HAP-1 (cell line): ENCODE data around the gene GABRE.

ENCODE experiments used
- DNase-seq, 2 experiments: peaks; one replicate each; pipeline ENCODE4 v3.0.0-alpha.2; 2016 to 2020; ENCODE audit warnings: low spot score in 2 of 2
- H3K27me3 ChIP-seq: fragments of 250-450 bp; sonication (Bioruptor Pico); 2 replicates; pipeline ENCODE4 v1.5.1; 2020; ENCODE audit warnings: low read depth, mild to moderate bottlenecking, moderate library complexity
- H3K36me3 ChIP-seq: fragments of 250-450 bp; sonication (Bioruptor Pico); replicated peaks from 2 replicates; pipeline ENCODE4 v1.5.1; 2020; ENCODE audit warnings: mild to moderate bottlenecking
- H3K4me1 ChIP-seq: fragments of 250-450 bp; sonication (Bioruptor Pico); 2 replicates; pipeline ENCODE4 v1.5.1; 2020; ENCODE audit warnings: mild to moderate bottlenecking
- H3K4me3 ChIP-seq: fragments of 250-450 bp; sonication (Bioruptor Pico); 2 replicates; pipeline ENCODE4 v1.5.1; 2020; ENCODE audit warnings: mild to moderate bottlenecking, moderate library complexity
- H3K9me3 ChIP-seq: fragments of 250-450 bp; sonication (Bioruptor Pico); 2 replicates; pipeline ENCODE4 v1.5.1; 2020; ENCODE audit warnings: mild to moderate bottlenecking, moderate library complexity
- in situ Hi-C: fragments of 300-500 bp; cut with MboI; formaldehyde crosslinking; loops from 3 replicates; pipeline ENCODE4 v1.14.3; 2020; ENCODE audit warnings: low sequenced_read_pairs, inconsistent platforms, mixed read lengths

Gene GABRE, protein sequence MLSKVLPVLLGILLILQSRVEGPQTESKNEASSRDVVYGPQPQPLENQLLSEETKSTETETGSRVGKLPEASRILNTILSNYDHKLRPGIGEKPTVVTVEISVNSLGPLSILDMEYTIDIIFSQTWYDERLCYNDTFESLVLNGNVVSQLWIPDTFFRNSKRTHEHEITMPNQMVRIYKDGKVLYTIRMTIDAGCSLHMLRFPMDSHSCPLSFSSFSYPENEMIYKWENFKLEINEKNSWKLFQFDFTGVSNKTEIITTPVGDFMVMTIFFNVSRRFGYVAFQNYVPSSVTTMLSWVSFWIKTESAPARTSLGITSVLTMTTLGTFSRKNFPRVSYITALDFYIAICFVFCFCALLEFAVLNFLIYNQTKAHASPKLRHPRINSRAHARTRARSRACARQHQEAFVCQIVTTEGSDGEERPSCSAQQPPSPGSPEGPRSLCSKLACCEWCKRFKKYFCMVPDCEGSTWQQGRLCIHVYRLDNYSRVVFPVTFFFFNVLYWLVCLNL

DNA sequence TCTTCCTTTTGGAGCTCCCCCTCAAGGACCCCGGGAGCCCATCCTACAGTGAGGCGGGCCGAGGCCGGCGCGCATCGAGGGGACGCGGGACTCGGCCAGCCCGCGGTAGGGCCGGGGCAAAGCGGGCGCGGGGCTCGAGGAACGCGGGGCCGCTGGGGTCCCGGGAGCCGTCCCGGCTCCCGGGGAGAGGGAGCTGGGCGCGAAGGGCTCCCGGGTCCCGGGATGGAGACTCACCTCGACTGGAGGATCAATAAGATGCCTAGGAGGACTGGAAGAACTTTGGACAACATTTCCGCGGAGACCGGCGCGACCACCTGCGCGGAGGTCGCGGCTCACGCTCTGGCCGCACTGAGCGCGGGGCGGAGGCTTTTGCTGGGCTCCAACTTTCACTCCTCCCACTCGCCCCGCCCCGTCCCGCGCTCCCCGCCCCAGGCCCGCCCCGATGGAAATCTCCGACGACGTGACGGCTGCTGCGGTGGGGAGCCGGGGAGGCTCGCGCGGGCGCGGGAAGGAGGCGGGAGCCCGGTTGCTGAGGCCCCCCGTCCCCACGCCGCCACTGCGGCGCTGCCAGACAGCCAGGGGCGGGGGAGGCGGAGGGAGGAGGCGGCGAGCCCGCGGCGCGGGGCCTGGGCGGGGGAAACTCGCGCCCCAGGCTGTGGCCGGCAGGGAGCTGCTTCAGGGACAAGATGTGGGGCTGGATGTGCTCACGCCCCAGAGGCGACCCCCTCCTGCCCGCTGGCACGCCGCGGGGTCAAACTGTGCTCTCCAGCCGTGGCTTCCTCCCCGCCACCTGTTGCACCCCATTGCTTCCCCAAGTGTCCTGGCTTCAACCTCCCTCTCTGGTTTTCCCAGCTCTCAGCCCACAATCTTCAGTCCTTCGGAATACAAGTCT, at the start of gene GABRE:
Gene GABRE, minus strand, starts transcription at position 341 of the 892 bp plus-strand sequence. Its CDS starts 51 bp downstream, at position 290.
- DNase-seq: no peak

DNA sequence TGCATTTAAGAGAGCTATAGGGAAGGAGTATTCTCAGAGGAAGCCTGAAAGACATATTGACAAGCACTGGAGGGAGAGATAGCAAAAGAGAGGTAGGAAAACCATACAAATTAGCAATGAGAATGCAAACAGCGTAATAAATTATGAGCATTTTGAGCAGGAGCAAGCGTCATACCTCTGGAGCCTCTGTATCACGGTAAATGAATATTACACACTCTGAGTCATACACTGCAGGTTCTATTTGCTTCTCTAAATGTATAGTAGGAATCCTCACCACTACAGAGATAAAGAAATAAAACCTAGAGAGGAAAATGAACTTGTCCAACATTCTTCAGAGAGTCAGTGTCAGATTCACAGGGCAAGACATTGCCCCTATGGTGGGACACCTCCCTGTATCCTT, 46.4 kb upstream of the GABRE start:
- Histone ChIP-seq H3K36me3 (no peaks in the 10 kb centered on the region), H3K4me1 (no peaks in the 10 kb centered on the region), H3K4me3 (no peak overlapping the region), H3K9me3 (no peaks in the 10 kb centered on the region), H3K27me3 (no peaks in the 10 kb centered on the region)
- in situ Hi-C loops: no loop called here
- no peak for DNase-seq

More for the DNA sequence above, at the start of gene GABRE:
- Histone ChIP-seq H3K27me3 (no peaks in the 10 kb centered on the region), H3K4me1 (no peaks in the 10 kb centered on the region), H3K4me3 (no peak within 1 kb of the TSS), H3K9me3 (no peaks in the 10 kb centered on the region), H3K36me3 (no peaks in the 10 kb centered on the region)
- in situ Hi-C loops: no loop called here

DNA sequence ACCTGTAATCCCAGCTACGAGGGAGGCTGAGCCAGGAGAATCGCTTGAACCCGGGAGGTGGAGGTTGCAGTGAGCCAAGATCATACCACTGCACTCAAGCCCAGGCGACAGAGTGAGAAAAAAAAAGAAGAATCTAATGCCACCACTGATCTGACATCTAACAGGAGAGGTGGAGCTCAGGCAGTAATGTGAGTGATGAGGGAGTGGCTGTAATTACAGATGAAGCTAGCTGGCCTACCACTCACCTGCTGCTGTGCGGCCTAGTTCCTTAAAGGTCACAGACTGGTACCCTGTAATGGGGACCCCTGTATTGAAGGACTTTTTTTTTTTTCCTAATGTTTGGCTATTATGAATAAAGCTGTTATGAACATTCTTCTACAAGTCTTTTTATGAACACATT, 25.3 kb upstream of the GABRE start:
- no peaks in the 10 kb centered on the region for H3K4me1 ChIP-seq
- no peaks in the 10 kb centered on the region for H3K36me3 ChIP-seq
- no peaks in the 10 kb centered on the region for H3K27me3 ChIP-seq
- DNase-seq: no peak
- in situ Hi-C loops: no loop called here
- H3K4me3 ChIP-seq: no peak overlapping the region
- no peaks in the 10 kb centered on the region for H3K9me3 ChIP-seq

DNA sequence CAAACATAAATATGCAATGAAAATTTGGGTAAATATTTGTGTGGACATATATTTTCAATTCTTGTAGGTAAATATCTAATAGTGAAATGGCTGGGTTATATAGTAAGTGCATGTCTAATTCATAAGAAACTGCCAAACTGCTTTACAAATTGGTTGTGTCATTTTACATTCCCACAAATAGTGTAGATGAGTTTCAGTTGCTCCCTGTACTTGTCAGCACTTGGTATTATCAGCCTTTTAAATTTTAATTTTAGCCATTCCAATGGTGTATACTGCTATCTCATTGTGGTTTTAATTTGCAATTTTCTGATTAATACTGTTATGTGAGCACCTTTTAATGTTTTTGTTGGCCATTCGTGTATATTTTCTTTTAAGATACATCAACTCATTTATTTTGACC, 23.1 kb upstream of the GABRE start:
- H3K4me3 ChIP-seq: no peak overlapping the region
- H3K9me3 ChIP-seq: no peaks in the 10 kb centered on the region
- DNase-seq: no peak
- H3K36me3 ChIP-seq: no peaks in the 10 kb centered on the region
- no peaks in the 10 kb centered on the region for H3K4me1 ChIP-seq
- in situ Hi-C loops: no loop called here
- no peaks in the 10 kb centered on the region for H3K27me3 ChIP-seq

DNA sequence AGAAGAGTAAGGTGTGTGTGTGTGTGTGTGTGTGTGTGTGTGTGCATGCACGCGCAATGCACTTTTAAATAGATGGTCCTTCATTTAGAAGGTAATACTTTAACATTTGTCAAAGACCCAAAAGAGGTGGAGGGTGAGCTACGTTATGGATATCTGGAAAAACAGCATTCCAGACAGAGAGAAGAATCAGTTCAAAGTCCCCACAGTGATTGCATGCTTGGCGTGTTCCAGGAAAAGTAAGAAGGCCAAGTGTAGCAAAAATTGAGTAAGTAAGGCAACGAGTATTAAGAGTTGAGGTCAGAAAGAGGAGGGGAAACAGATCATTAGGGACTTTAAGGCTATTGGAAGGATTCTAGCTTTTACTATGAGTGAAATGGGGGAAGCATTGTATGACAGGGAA, 21.9 kb upstream of the GABRE start:
- in situ Hi-C loops: no loop called here

DNA sequence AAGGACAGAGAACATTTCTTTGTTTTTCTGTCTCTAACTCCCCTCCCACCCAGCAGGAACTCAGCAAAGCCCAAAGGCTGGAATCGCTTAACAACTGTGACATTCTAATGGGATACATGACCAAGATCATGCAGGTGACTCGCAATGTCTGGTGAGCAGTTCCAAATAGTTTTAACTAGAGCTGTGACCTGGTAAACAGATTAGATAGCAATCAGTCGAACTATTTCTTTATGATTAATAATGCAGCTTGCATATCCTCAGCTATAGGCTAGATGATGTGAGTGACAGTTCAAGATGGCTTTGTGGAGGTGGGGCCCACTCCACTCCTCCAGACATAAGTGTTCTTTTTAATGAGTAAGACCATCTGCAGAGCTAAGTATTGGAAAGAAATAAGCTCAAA, 20.0 kb upstream of the GABRE start:
- H3K4me3 ChIP-seq: no peak overlapping the region
- no peaks in the 10 kb centered on the region for H3K9me3 ChIP-seq
- H3K36me3 ChIP-seq: no peaks in the 10 kb centered on the region
- no peaks in the 10 kb centered on the region for H3K4me1 ChIP-seq
- in situ Hi-C loops: no loop called here
- no peak for DNase-seq
- H3K27me3 ChIP-seq: no peaks in the 10 kb centered on the region

More for the DNA sequence above, 21.9 kb upstream of the GABRE start:
- H3K4me1 ChIP-seq: no peaks in the 10 kb centered on the region
- DNase-seq: no peak
- H3K36me3 ChIP-seq: no peaks in the 10 kb centered on the region
- H3K9me3 ChIP-seq: no peaks in the 10 kb centered on the region
- H3K27me3 ChIP-seq: no peaks in the 10 kb centered on the region
- no peak overlapping the region for H3K4me3 ChIP-seq

DNA sequence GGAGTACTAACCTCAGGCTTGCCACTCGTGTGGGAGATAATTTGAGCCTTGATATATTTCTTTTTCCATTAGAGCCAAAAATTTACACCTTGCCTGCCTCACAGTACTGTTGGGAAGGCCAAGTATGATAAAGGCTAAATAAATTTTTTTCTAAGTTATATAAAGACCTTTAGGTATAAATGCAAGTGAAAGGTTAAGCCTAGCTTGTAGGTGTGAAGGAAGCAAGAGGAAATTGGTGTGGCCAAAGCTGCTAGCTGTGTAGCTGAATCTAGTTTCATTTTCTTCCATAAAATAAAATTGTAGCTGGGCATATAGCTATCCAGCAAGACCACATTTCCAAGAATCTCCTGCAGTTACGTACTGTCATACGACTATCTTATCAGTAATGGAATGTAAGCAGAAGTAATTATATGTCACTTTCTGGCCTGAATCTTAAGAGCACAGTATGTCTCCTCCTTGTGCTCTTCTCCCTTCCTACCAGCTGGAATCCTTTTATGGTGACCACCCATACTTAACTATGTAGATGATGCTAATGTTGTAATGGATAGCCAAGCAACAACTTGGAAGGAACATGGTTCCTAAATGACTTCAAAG, 14.3 kb upstream of the GABRE start:
- no peak overlapping the region for H3K4me3 ChIP-seq
- H3K36me3 ChIP-seq: no peaks in the 10 kb centered on the region
- in situ Hi-C loops: no loop called here
- H3K9me3 ChIP-seq: no peaks in the 10 kb centered on the region
- H3K4me1 ChIP-seq: no peaks in the 10 kb centered on the region
- DNase-seq: no peak
- H3K27me3 ChIP-seq: no peaks in the 10 kb centered on the region

DNA sequence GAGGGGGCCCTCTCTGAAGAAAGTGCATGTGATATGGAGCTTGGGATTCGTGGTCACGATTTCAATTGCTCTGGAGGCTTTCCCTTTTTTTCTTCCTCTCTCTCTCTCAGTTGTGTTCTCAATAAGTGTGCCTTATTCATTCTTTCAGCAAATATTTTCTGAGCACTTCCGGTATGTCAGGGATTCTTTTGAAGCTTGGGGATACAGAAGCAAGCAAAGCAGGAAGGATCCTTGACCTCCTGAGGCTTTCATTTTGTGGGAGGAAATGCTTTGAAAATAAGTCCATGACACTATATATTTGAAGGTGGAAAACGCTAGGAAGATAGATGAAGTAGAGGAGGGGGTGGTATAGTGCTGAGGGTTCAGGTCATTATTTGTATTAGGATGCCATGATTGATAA, 12.6 kb upstream of the GABRE start:
- no peak for DNase-seq
- no peaks in the 10 kb centered on the region for H3K4me1 ChIP-seq
- in situ Hi-C loops: no loop called here

DNA sequence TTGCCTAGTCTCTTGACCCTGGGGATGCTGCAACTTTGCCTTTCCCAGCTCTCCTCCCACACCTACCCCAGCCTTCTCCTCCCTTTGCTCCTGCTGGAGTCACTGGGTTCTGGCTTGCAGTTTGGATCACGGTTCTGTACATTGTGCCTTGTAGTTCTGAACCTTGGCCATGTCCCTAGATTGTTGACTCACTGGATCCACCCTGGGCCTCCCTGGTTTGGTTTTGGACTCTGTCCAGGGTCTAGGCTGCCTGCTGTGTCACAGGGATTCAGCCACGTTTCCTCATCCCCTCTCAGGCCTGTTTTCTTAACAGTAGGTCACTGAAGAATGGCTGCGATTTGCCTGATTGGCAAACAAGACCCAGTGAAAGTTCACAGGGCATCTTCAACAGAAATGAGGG, 11.5 kb upstream of the GABRE start:
- Histone ChIP-seq H3K4me1 (no peaks in the 10 kb centered on the region), H3K4me3 (no peak overlapping the region), H3K27me3 (no peaks in the 10 kb centered on the region), H3K9me3 (no peaks in the 10 kb centered on the region), H3K36me3 (no peaks in the 10 kb centered on the region)
- in situ Hi-C loops: no loop called here
- no peak for DNase-seq

More for the DNA sequence above, 12.6 kb upstream of the GABRE start:
- H3K36me3 ChIP-seq: no peaks in the 10 kb centered on the region
- no peak overlapping the region for H3K4me3 ChIP-seq
- H3K9me3 ChIP-seq: no peaks in the 10 kb centered on the region
- H3K27me3 ChIP-seq: no peaks in the 10 kb centered on the region

DNA sequence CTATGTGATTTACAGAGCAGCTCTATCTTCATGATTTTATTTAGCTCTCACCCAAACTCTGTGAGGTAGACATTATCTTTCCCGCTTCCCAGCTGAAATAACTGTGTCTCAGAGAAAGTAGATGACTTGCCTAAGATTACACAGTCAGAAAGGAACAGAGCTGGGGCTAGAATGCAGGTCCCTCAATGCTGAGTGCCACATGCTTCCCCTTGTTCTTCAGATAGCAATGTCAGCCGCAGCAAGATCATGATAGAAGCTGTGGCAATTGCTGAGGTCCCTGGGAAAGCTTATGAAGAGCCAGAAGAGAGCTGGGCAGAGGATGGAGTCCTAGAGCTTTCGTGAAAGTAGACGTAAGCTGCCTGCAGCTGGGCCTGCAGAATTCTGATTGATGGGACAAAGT, 11.1 kb upstream of the GABRE start:
- in situ Hi-C loops: no loop called here
- H3K27me3 ChIP-seq: no peaks in the 10 kb centered on the region
- no peak for DNase-seq
- H3K36me3 ChIP-seq: no peaks in the 10 kb centered on the region
- H3K4me3 ChIP-seq: no peak overlapping the region
- H3K4me1 ChIP-seq: no peaks in the 10 kb centered on the region
- H3K9me3 ChIP-seq: no peaks in the 10 kb centered on the region

DNA sequence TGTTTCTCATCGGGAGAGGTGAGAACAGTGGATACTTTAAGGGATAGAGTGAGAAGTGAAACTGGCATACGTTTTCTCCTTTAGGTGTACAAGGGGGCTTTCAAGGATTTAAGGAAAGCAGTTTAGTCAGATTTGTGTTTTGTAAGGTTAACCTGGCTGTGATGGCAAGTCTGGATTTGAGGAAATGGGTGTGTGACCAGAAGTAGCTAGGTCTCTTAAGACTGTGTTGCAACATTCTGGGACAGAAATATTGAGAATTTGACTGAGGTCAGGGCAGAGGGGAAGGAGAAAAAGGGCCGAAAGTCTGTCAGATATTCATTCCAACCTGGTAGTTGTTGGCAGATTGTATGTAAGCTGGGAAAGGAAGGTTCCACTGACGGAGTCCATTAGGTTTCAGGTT, 10.4 kb upstream of the GABRE start:
- Histone ChIP-seq H3K36me3 (no peaks in the 10 kb centered on the region), H3K27me3 (no peaks in the 10 kb centered on the region), H3K9me3 (no peaks in the 10 kb centered on the region), H3K4me1 (no peaks in the 10 kb centered on the region), H3K4me3 (no peak overlapping the region)
- no peak for DNase-seq
- in situ Hi-C loops: no loop called here

DNA sequence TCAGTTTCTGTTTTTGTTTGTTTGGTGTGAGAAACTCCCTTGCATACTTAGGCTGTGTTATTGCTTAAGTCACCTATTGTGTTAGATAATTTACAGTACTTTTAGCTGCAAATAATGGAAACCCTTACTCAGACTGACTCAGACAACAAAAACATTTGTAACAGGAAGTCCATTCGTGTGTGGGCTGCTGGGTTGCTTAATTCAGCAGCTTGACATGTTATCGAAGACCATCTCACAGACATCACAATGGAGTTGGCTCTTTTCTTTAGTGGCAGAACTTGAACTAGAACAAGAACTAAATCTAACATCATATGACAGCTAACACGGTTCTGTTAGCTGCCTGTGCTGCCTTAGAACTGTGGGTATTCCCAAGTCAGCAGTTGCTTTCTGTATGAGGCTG, 9.9 kb upstream of the GABRE start:
- Histone ChIP-seq H3K9me3 (no peaks in the 10 kb centered on the region), H3K27me3 (no peaks in the 10 kb centered on the region), H3K4me3 (no peak overlapping the region), H3K36me3 (no peaks in the 10 kb centered on the region), H3K4me1 (no peaks in the 10 kb centered on the region)
- in situ Hi-C loops: no loop called here
- no peak for DNase-seq

DNA sequence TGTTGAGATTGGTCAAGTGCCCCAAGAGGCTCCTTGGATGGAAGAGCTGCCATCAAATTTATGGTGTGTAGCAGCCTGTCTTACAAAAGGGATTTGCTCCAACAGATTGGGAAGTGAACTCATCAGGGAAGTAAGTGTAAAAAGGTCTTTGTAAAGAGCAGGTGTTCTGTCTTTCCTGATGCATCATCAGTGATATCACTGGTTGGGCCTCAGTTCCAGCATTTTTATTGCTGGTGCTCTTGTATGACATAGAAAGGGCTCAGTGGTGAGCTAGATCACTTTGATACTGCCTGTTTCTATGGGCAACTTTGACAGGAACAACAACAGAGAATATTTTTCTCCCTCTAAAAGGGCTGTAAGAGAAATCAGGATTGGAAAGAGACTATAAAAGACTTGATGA, 8.7 kb upstream of the GABRE start:
- no peak for DNase-seq
- no peaks in the 10 kb centered on the region for H3K9me3 ChIP-seq
- no peaks in the 10 kb centered on the region for H3K27me3 ChIP-seq
- H3K4me1 ChIP-seq: no peaks in the 10 kb centered on the region
- H3K4me3 ChIP-seq: no peak overlapping the region
- H3K36me3 ChIP-seq: no peaks in the 10 kb centered on the region
- in situ Hi-C loops: no loop called here

DNA sequence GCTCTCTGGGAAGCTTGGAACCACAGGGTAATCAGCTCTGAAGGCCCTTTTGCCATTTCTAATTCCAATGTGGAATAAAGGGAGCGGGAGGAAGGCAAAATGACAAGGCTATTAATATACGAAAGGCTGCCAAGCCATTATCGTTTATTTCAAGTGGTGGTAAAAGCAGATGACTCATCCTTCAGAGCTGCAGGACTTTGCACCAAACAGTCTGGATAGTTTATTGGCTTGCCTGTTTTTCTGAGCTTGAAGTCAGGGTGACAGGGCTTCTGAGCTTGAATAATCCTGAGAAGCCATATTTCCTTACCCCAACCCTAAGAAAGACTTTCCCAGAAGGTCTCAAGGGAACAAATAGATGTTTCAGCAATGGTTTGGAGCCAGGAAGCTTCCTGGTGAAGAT, 7.7 kb upstream of the GABRE start:
- H3K9me3 ChIP-seq: no peaks in the 10 kb centered on the region
- no peak for DNase-seq
- H3K4me1 ChIP-seq: no peaks in the 10 kb centered on the region
- H3K4me3 ChIP-seq: no peak overlapping the region
- H3K36me3 ChIP-seq: no peaks in the 10 kb centered on the region
- in situ Hi-C loops: no loop called here
- no peaks in the 10 kb centered on the region for H3K27me3 ChIP-seq
